Measurements from ENCODE around the gene AARS2.

DNA sequence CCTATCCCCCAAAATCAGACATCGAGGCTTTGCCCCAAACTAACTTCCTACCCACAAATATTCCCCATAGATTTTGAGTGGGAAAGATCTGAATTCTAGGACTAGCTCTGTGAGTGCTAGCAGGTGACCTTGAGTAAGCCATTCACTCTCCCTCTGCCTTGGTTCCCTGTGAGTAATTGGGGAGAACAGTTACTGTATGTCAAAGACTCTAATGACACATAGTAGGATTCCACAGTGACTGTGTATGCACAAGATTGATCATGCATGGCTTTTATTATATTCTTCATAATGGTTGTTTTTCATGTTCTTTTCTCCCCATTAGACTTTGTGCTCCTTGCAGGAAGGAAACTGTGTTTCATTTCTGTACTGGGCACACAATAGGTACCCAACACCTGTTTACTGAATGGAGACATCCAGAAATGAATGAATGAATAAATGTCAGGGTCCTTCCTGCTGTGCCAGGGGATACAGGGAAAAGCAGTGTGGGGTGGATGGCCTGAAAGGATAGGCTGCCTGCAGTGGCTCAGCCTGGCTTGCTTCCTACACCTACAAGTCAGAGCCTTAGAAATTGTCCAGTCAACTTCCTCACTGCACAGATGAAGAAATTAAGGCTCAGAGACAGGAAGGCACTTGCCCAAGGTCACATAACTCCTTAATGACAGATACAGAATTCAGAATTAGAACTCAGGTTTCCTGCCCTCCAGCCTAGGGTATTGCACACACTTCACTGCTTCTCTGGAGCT is 43.8 kb downstream of the AARS2 start:
- TF ChIP-seq, protein P1, sequence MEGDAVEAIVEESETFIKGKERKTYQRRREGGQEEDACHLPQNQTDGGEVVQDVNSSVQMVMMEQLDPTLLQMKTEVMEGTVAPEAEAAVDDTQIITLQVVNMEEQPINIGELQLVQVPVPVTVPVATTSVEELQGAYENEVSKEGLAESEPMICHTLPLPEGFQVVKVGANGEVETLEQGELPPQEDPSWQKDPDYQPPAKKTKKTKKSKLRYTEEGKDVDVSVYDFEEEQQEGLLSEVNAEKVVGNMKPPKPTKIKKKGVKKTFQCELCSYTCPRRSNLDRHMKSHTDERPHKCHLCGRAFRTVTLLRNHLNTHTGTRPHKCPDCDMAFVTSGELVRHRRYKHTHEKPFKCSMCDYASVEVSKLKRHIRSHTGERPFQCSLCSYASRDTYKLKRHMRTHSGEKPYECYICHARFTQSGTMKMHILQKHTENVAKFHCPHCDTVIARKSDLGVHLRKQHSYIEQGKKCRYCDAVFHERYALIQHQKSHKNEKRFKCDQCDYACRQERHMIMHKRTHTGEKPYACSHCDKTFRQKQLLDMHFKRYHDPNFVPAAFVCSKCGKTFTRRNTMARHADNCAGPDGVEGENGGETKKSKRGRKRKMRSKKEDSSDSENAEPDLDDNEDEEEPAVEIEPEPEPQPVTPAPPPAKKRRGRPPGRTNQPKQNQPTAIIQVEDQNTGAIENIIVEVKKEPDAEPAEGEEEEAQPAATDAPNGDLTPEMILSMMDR (IDR thresholded peaks at IDR 0.05) = no peak
- TF ChIP-seq POLR2A (IDR thresholded peaks at IDR 0.05; ENCODE audit: low read depth) = no peak
- TF ChIP-seq POLR2AphosphoS5 (IDR thresholded peaks at IDR 0.05) = no peak
- no peak for TF ChIP-seq EP300 (IDR thresholded peaks at IDR 0.05)
